Suprapubic skin (tissue), 3 donors: ENCODE results near the gene KATNB1.

Source experiments
- EP300 ChIP-seq: sonication (generic); formaldehyde crosslinking; IDR thresholded peaks from one replicate; pipeline ENCODE4 v1.6.1; 2017; ENCODE audit warnings: antibody characterized with exemption
- POLR2A ChIP-seq, 2 donors: fragments of 450-650 bp; IDR thresholded peaks; one replicate each; pipeline ENCODE4 v1.6.1; 2017; ENCODE audit warnings: antibody characterized with exemption in 2 of 2, mild to moderate bottlenecking in 2 of 2, moderate library complexity in 2 of 2
- TF ChIP-seq, protein P1 (sequence below), 2 donors: fragments of 200-600 bp in 1 of 2; fragments of 450-650 bp in 1 of 2; sonication (generic) in 1 of 2; IDR thresholded peaks; one replicate each; pipeline ENCODE4 v1.5.1; 2016 to 2019; ENCODE audit warnings: antibody characterized with exemption in 2 of 2, mild to moderate bottlenecking in 1 of 2, moderate library complexity in 1 of 2

DNA sequence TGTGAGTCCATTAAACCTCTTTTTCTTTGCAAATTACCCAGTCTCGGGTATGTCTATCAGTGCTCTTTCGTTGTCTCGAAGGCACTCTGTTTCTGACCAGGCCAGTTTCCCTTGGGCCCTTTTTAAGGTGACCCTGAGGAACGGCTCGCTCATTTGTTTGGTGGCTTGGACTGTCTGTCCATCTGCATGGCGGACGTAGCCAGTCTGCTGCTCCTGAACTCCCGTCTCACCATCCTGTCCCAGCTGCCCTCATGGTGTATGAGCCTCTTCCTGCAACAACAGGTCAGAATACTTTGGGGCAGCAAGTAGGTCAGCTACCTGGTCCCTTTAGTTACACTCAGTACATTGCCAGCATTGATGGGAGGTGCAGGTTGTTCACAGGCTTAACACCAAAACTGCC, 22.0 kb upstream of the KATNB1 start:
- TF ChIP-seq, protein P1, sequence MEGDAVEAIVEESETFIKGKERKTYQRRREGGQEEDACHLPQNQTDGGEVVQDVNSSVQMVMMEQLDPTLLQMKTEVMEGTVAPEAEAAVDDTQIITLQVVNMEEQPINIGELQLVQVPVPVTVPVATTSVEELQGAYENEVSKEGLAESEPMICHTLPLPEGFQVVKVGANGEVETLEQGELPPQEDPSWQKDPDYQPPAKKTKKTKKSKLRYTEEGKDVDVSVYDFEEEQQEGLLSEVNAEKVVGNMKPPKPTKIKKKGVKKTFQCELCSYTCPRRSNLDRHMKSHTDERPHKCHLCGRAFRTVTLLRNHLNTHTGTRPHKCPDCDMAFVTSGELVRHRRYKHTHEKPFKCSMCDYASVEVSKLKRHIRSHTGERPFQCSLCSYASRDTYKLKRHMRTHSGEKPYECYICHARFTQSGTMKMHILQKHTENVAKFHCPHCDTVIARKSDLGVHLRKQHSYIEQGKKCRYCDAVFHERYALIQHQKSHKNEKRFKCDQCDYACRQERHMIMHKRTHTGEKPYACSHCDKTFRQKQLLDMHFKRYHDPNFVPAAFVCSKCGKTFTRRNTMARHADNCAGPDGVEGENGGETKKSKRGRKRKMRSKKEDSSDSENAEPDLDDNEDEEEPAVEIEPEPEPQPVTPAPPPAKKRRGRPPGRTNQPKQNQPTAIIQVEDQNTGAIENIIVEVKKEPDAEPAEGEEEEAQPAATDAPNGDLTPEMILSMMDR (IDR thresholded peaks at IDR 0.05) = no peak
- no peak for TF ChIP-seq EP300
- no peak for TF ChIP-seq POLR2A (IDR thresholded peaks at IDR 0.05)
